ENCODE results near the gene ANKH. TPM values are rescaled to one million over a fixed set of nuclear protein-coding genes. Genes with fewer than 3 reads are reported as not detected.

The ANKH gene
- total and polyA plus RNA-seq, 4 donors: 9.3 to 57.1 (median 37.4) TPM

DNA sequence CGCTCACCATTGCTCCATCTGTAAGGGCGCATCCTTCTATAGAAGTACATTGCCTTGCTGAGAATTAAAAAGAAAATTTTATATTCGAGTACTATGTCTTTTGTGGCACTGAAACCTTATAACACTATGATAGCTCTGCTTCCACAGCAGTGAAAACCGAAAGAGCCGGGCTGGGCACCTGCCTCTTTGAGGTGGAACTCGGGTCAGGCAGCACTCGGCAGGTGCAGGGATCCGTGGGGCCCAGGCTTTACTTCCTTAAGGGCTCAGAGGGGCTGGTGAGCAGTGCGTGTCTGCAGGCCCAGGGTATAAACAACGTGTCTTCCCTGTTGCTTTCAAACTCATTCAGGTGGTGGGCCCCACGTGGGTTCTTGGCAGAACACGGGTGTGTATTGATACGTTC is 137.2 kb downstream of the ANKH start:
- H3K4me3 ChIP-seq (ENCODE audit: low read depth in 1 of 3, low read length in 3 of 3): no peak overlapping the region
- DNase-seq (ENCODE audit: low spot score): no peak
- WGBS: 95% methylated on average over 13 of the region's 13 CpGs
- TF ChIP-seq HNF4G (IDR thresholded peaks at IDR 0.05) (no peak), SP1 (IDR thresholded peaks at IDR 0.05) (no peak), NR2F2 (IDR thresholded peaks at IDR 0.05) (no peak), FOXA2 (IDR thresholded peaks at IDR 0.05) (no peak), YY1 (IDR thresholded peaks at IDR 0.05) (no peak), RAD21 (IDR thresholded peaks at IDR 0.05) (no peak), FOXA1 (IDR thresholded peaks at IDR 0.05) (no peak), TAF1 (conservative IDR thresholded peaks at IDR 0.05) (no peak)
- TF ChIP-seq, protein P1, sequence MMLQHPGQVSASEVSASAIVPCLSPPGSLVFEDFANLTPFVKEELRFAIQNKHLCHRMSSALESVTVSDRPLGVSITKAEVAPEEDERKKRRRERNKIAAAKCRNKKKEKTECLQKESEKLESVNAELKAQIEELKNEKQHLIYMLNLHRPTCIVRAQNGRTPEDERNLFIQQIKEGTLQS (IDR thresholded peaks at IDR 0.05): no peak
- H3K4me1 ChIP-seq (ENCODE audit: control insufficient read depth in 4 of 4, insufficient read depth in 4 of 4, low read length in 3 of 4): peaks cover 4 to 15% (median 9%) of the 10 kb centered on the region in 4 donors
- H3K27ac ChIP-seq (ENCODE audit: low read depth in 1 of 2, low read length in 2 of 2): no peak overlapping the region
- no peaks in the 10 kb centered on the region for H3K9me3 ChIP-seq (ENCODE audit: control insufficient read depth in 4 of 4, low read length in 3 of 4)
- H3K27me3 ChIP-seq (ENCODE audit: control insufficient read depth in 4 of 4, insufficient read depth in 4 of 4, low read length in 3 of 4): no peaks in the 10 kb centered on the region
- H3K36me3 ChIP-seq (ENCODE audit: control insufficient read depth in 4 of 4, insufficient read depth in 3 of 4, low read depth in 1 of 4, low read length in 3 of 4): peaks cover 0 to 6% (median 4%) of the 10 kb centered on the region in 4 donors
- no peak overlapping the region for H3K9ac ChIP-seq (ENCODE audit: low read depth in 1 of 2, low read length in 2 of 2)

DNA sequence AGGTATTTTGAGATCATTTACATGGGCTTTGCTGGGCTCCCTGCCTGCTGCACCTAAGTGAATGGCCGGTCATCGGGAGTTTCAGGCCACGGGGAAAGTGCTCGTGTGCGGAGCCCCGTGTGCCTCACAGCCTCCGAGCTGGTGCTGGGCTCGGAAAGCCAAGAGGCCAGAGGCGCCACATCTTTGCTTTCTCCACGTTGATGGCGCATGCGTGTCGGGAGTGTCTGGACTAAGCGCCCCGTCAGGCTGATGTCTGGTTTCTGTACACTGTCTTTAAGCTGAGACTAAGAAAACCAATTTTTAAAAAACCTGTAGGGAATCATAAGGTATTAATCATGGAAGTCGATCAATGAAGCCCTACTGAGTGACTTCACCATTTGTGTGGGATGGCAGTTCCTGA is 137.9 kb downstream of the ANKH start:
- Histone ChIP-seq H3K4me3 (ENCODE audit: low read depth in 1 of 3, low read length in 3 of 3) (no peak overlapping the region), H3K27me3 (ENCODE audit: control insufficient read depth in 4 of 4, insufficient read depth in 4 of 4, low read length in 3 of 4) (no peaks in the 10 kb centered on the region), H3K9ac (ENCODE audit: low read depth in 1 of 2, low read length in 2 of 2) (no peak overlapping the region), H3K36me3 (ENCODE audit: control insufficient read depth in 4 of 4, insufficient read depth in 3 of 4, low read depth in 1 of 4, low read length in 3 of 4) (peaks cover 0 to 6% (median 3%) of the 10 kb centered on the region in 4 donors), H3K9me3 (ENCODE audit: control insufficient read depth in 4 of 4, low read length in 3 of 4) (no peaks in the 10 kb centered on the region), H3K27ac (ENCODE audit: low read depth in 1 of 2, low read length in 2 of 2) (no peak overlapping the region), H3K4me1 (ENCODE audit: control insufficient read depth in 4 of 4, insufficient read depth in 4 of 4, low read length in 3 of 4) (peaks cover 8 to 19% (median 11%) of the 10 kb centered on the region in 4 donors)
- DNase-seq (ENCODE audit: low spot score): no peak
- TF ChIP-seq FOXA2 (IDR thresholded peaks at IDR 0.05) (no peak), FOXA1 (IDR thresholded peaks at IDR 0.05) (no peak), SP1 (IDR thresholded peaks at IDR 0.05) (no peak), HNF4A (conservative IDR thresholded peaks at IDR 0.05) (no peak), RAD21 (IDR thresholded peaks at IDR 0.05) (no peak), JUND (IDR thresholded peaks at IDR 0.05) (no peak)
- TF ChIP-seq, protein P2, sequence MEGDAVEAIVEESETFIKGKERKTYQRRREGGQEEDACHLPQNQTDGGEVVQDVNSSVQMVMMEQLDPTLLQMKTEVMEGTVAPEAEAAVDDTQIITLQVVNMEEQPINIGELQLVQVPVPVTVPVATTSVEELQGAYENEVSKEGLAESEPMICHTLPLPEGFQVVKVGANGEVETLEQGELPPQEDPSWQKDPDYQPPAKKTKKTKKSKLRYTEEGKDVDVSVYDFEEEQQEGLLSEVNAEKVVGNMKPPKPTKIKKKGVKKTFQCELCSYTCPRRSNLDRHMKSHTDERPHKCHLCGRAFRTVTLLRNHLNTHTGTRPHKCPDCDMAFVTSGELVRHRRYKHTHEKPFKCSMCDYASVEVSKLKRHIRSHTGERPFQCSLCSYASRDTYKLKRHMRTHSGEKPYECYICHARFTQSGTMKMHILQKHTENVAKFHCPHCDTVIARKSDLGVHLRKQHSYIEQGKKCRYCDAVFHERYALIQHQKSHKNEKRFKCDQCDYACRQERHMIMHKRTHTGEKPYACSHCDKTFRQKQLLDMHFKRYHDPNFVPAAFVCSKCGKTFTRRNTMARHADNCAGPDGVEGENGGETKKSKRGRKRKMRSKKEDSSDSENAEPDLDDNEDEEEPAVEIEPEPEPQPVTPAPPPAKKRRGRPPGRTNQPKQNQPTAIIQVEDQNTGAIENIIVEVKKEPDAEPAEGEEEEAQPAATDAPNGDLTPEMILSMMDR (IDR thresholded peaks at IDR 0.05; ENCODE audit: low read depth, low read length, missing input control): no peak
- 98% methylated on average over 16 of the region's 16 CpGs for WGBS

DNA sequence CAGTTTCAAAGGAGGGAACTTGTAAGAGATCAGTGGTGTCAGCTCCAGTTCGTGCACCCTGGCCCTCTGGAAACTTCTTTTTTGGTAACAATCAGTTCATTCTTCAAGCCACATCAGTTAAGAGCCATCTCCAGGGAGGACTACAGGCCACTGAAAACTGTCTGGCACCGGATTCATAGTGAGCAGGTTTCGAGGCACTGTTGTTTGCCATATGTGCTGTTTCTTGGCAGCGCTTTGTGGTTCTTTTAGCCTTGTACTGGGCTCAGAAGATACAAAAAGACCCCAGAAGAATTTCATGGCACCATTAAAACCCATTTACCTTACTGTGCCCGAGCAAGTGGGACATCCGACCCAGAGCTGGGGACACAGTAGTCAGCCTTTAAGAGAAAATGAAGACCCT is 138.6 kb downstream of the ANKH start:
- Histone ChIP-seq H3K4me1 (ENCODE audit: control insufficient read depth in 4 of 4, insufficient read depth in 4 of 4, low read length in 3 of 4) (peaks cover 12 to 26% (median 18%) of the 10 kb centered on the region in 4 donors), H3K9me3 (ENCODE audit: control insufficient read depth in 4 of 4, low read length in 3 of 4) (no peaks in the 10 kb centered on the region), H3K9ac (ENCODE audit: low read depth in 1 of 2, low read length in 2 of 2) (no peak overlapping the region), H3K27me3 (ENCODE audit: control insufficient read depth in 4 of 4, insufficient read depth in 4 of 4, low read length in 3 of 4) (no peaks in the 10 kb centered on the region), H3K36me3 (ENCODE audit: control insufficient read depth in 4 of 4, insufficient read depth in 3 of 4, low read depth in 1 of 4, low read length in 3 of 4) (peaks cover 0 to 6% (median 3%) of the 10 kb centered on the region in 4 donors), H3K4me3 (ENCODE audit: low read depth in 1 of 3, low read length in 3 of 3) (no peak overlapping the region), H3K27ac (ENCODE audit: low read depth in 1 of 2, low read length in 2 of 2) (no peak overlapping the region)
- TF ChIP-seq EGR1 (IDR thresholded peaks at IDR 0.05; ENCODE audit: low read depth in 2 of 2) (no peak), HNF4A (conservative IDR thresholded peaks at IDR 0.05) (no peak), RXRA (IDR thresholded peaks at IDR 0.05) (no peak), RAD21 (IDR thresholded peaks at IDR 0.05) (no peak), JUND (IDR thresholded peaks at IDR 0.05) (no peak), YY1 (IDR thresholded peaks at IDR 0.05) (no peak), SP1 (IDR thresholded peaks at IDR 0.05) (no peak)
- TF ChIP-seq, protein P3, sequence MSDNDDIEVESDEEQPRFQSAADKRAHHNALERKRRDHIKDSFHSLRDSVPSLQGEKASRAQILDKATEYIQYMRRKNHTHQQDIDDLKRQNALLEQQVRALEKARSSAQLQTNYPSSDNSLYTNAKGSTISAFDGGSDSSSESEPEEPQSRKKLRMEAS (IDR thresholded peaks at IDR 0.05): no peak
- WGBS: 96% methylated on average over 6 of the region's 6 CpGs
- no peak for DNase-seq (ENCODE audit: low spot score)
